Mesodermal cell (in vitro differentiated cells): Measurements from ENCODE around the gene TMEM248.
"Not testable (repeated sequence)": the region's sequence is repeated elsewhere in the genome, so short reads cannot be mapped to it uniquely, and the experiment has no call there.

ENCODE experiments used
- H3K27ac ChIP-seq: 2 replicates; pipeline ENCODE4 v1.7.0; 2013; ENCODE audit warnings: mild to moderate bottlenecking, low read depth, low read length, moderate library complexity; ENCODE audit not compliant: severe bottlenecking
- H3K36me3 ChIP-seq: 2 replicates; pipeline ENCODE4 v1.7.1; 2013; ENCODE audit warnings: mild to moderate bottlenecking, low read length, moderate library complexity; ENCODE audit not compliant: control insufficient read depth, insufficient read depth
- H3K4me1 ChIP-seq: one replicate; pipeline ENCODE4 v1.7.1; 2013; ENCODE audit warnings: mild to moderate bottlenecking, low read length; ENCODE audit not compliant: insufficient read depth, control insufficient read depth, poor library complexity, severe bottlenecking
- H3K4me3 ChIP-seq: 2 replicates; pipeline ENCODE4 v1.7.0; 2013; ENCODE audit warnings: low read length, control low read depth, mild to moderate bottlenecking; ENCODE audit not compliant: insufficient read depth, poor library complexity, severe bottlenecking; ENCODE audit errors: extremely low read depth
- H3K9me3 ChIP-seq: 2 replicates; pipeline ENCODE4 v1.7.1; 2013; ENCODE audit warnings: mild to moderate bottlenecking, low read length, moderate library complexity; ENCODE audit not compliant: control insufficient read depth
- WGBS, 2 experiments: methylation state at CpG; one replicate each; pipeline ENCODE4 v1.1.5; 2013; ENCODE audit warnings: missing lambda C conversion rate in 2 of 2; ENCODE audit not compliant: insufficient coverage in 2 of 2; 5-methylcytosine and 5-hydroxymethylcytosine counted together

Gene TMEM248

DNA sequence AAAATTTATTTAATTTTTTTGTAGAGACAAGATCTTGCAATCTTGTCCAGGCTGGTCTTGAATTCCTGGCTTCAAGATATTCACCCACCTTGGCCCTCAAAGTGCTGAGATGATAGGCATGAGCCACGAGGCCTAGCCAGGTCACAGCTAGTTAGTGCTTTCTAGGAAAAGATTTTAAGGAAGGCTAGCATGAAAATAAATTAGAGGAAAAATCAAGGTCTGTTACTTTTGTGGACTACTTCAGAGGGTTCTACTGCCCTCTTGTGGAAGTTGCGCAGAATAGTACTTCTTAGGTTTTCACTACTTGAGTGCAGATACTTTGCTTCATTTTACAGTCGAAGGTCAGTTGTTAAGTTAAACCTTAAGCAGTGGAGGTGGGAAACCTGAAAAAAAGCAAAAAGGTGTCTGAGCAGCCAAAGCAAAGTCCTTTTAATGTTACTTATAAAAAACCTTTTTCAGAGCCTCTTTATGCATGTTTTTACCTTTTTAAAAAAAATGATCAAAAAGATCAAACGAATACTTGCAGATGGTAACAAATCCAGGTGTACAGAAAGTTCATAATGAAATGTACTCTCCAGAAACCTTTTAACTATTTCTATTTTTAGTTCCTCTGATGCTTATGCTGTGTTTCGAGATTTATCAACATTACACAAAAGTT lies 79.7 kb downstream of the TMEM248 start:
- 100% methylated on average over 1 of the region's 5 CpGs; no CpG with 5 or more reads in 1 of the 2 experiments for WGBS, 2 experiments
- H3K4me1 ChIP-seq, H3K4me3 ChIP-seq, H3K9me3 ChIP-seq, H3K27ac ChIP-seq: not testable (repeated sequence)
- peaks cover 13% of the 10 kb centered on the region for H3K36me3 ChIP-seq

DNA sequence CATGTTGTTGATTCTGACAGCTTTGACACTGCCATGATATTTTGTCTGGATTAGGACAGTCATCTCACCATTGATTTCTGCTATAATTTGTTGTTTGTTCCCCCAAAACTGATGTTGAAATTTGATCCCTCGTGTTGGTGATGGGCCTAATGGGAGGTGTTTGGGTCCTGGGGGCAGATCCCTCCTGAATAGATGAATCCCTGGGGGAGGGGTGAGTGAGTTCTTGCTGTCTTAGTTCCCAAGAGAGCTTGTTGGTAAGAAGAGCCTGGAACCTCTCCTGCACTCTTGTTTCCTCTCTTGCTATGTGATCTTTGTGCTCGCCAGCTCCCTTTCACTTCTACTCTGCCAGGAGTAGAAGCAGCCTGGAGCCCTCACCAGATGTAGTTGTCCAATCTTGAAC lies 83.1 kb downstream of the TMEM248 start:
- H3K9me3 ChIP-seq, H3K4me3 ChIP-seq, H3K27ac ChIP-seq, H3K4me1 ChIP-seq: not testable (repeated sequence)
- no CpG with 5 or more reads among the region's 2 CpGs for WGBS, 2 experiments
- H3K36me3 ChIP-seq = peaks cover 28% of the 10 kb centered on the region

DNA sequence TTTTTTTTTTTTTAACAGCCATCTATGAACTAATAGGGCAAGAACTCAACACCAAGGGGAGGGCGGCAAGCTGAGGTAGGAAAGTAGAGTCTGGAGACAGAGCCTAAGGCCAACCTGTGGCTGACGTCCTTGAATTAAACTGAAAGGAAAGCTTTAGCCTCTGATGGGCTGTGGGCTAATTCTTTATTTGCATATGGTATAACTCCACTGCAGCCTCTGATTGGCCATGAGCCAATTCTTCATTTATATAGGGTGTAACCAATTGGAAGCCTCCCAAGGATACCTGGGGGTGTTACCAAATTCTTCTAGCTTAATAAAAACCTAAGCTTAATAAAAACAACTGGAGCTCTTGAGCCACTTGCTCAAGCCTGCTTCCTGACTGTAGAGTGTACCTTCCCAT lies 85.9 kb downstream of the TMEM248 start:
- Histone ChIP-seq H3K36me3 (peaks cover 49% of the 10 kb centered on the region), H3K4me3 (no peak overlapping the region), H3K4me1 (no peaks in the 10 kb centered on the region), H3K27ac (no peak overlapping the region), H3K9me3 (no peaks in the 10 kb centered on the region)
- WGBS, 2 experiments = 100% methylated on average over 1 of the region's 2 CpGs; no CpG with 5 or more reads in 1 of the 2 experiments
